Anterior cingulate cortex (tissue), 58 donors: ENCODE measurements around the gene USP7.
"Not testable (repeated sequence)": the region's sequence is repeated elsewhere in the genome, so short reads cannot be mapped to it uniquely, and the experiment has no call there.

Source experiments
- DNase-seq, 58 donors: peaks; one replicate each; lab custom pipeline; 2025; lab: John Stamatoyannopoulos, UW

Gene USP7

GRCh38 chr16:8852534-8852933, 111.2 kb downstream of the USP7 start:
- no peak for DNase-seq

GRCh38 chr16:8851761-8852403, 111.8 kb downstream of the USP7 start:
- DNase-seq = no peak

GRCh38 chr16:8850279-8850885, 113.3 kb downstream of the USP7 start:
- DNase-seq = no peak

- no peak for DNase-seq
These were observed 114.2 kb downstream of the USP7 start for GRCh38 chr16:8849411-8850011.

- DNase-seq = no peak
These were observed 114.7 kb downstream of the USP7 start for GRCh38 chr16:8848939-8849391.

GRCh38 chr16:8848231-8848938, 115.3 kb downstream of the USP7 start:
- DNase-seq = no peak

- DNase-seq = no peak
These were observed 116.1 kb downstream of the USP7 start for GRCh38 chr16:8847623-8848022.

- DNase-seq = no peak
These were observed 116.6 kb downstream of the USP7 start for GRCh38 chr16:8847145-8847544.

- DNase-seq = no peak
These were observed 117.2 kb downstream of the USP7 start for GRCh38 chr16:8846401-8846932.

GRCh38 chr16:8845699-8846298, 117.9 kb downstream of the USP7 start:
- DNase-seq = no peak

- not testable (repeated sequence) for DNase-seq
These were observed 120.4 kb downstream of the USP7 start for GRCh38 chr16:8843296-8843695.
